WERI-Rb-1 (cell line): ENCODE data around the gene LRRC8E.
A peak's percentile ranks its signal among the peaks of the same experiment; 100 is the strongest.

Experiments used
- DNase-seq: peaks from one replicate; pipeline ENCODE4 v3.0.0-alpha.2; 2020
- H3K27ac ChIP-seq: fragments of 250-450 bp; sonication (Bioruptor Pico); 2 replicates; pipeline ENCODE4 v1.5.1; 2020; ENCODE audit warnings: mild to moderate bottlenecking, moderate library complexity
- H3K27me3 ChIP-seq: fragments of 250-450 bp; sonication (Bioruptor Pico); 2 replicates; pipeline ENCODE4 v1.5.1; 2021; ENCODE audit warnings: mild to moderate bottlenecking, low read depth, moderate library complexity; ENCODE audit not compliant: insufficient read depth, severe bottlenecking
- H3K36me3 ChIP-seq: fragments of 250-450 bp; sonication (Bioruptor Pico); 2 replicates; pipeline ENCODE4 v1.5.1; 2020; ENCODE audit warnings: mild to moderate bottlenecking, moderate library complexity
- H3K4me3 ChIP-seq: 2 replicates; pipeline ENCODE4 v1.5.1; 2011; ENCODE audit warnings: low read depth, mild to moderate bottlenecking, control low read depth, low read length
- H3K9me3 ChIP-seq: fragments of 250-450 bp; sonication (Bioruptor Pico); 2 replicates; pipeline ENCODE4 v1.5.1; 2021; ENCODE audit warnings: mild to moderate bottlenecking, moderate library complexity; ENCODE audit not compliant: severe bottlenecking
- TF ChIP-seq, protein P1 (sequence below): IDR thresholded peaks from 2 replicates; pipeline ENCODE4 v1.5.1; 2011; ENCODE audit warnings: low read depth, mild to moderate bottlenecking, control low read depth, inconsistent platforms, low read length

LRRC8E gene

DNA sequence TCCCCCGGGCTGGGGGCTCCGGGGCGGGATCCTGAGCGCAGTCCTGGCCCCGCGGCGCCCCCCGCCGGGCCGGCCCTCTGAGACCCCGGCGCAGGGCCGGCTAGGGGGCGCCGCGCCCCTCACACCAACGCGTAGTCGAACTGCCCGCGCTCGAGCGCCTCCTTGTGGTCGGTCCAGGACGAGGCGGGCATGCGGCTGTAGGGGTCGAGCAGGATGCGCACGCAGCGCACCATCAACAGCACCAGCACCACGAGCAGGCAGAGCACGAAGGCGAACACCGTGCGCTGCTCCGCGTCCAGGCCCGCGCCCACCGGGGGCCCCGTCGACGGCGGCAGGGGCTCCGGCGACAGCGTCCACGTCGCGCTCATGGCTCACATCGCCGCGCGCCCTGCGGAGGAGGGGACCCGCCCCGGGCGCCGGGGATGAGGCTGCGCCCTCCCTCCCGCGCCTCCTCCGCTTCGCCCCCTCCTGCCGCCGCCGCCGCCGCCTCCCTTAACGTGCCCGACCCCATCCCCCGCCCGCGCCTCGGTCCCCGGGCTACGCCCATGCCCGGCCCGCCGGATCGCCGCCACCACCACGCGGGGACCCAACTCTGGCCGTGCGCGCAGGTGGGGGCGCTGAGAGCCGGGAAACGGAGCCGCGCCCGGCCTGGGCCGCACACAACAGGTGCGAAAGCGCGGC is 37.0 kb downstream of the LRRC8E start:
- Histone ChIP-seq H3K27me3 (no peaks in the 10 kb centered on the region), H3K27ac (peak overlapping the region; percentile 92), H3K4me3 (peak overlapping the region; percentile 34), H3K9me3 (no peaks in the 10 kb centered on the region), H3K36me3 (peaks cover 35% of the 10 kb centered on the region)
- peak; percentile 86 for DNase-seq
- TF ChIP-seq, protein P1, sequence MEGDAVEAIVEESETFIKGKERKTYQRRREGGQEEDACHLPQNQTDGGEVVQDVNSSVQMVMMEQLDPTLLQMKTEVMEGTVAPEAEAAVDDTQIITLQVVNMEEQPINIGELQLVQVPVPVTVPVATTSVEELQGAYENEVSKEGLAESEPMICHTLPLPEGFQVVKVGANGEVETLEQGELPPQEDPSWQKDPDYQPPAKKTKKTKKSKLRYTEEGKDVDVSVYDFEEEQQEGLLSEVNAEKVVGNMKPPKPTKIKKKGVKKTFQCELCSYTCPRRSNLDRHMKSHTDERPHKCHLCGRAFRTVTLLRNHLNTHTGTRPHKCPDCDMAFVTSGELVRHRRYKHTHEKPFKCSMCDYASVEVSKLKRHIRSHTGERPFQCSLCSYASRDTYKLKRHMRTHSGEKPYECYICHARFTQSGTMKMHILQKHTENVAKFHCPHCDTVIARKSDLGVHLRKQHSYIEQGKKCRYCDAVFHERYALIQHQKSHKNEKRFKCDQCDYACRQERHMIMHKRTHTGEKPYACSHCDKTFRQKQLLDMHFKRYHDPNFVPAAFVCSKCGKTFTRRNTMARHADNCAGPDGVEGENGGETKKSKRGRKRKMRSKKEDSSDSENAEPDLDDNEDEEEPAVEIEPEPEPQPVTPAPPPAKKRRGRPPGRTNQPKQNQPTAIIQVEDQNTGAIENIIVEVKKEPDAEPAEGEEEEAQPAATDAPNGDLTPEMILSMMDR, result peak; percentile 96

DNA sequence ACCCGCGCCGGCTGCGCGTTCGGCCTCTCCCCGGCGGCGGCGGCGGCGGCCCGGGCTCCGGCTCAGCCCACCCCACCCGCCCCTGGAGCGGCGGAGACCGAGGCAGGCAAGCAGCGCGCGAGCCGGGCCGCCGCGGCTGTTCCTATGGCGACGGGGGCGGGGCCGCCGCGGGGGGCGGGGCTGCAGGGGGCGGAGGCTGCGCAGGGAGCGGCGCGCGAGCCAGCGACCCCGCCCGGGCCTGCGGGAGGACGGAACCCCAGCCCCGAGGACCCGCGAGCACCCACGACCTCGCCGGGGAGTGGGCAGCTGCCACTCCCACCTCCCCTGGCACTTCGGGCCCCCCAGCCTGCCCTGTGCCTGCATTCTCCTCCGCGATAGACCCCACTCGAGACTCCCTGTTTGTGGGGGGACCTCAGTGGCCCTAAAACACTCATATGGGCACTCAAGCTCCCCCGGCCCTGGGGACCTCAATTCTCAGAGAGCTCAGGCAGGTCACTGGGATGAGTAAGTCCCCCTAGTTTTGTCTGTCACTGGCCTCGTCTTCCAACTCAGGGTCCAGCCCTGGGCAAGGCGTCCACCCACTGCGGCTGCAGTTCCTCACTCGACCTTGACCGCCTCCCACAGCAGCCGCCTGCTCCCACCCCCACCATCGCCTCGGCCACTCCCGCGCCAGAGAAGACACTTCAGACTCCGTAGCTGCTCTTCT is 37.9 kb downstream of the LRRC8E start, which contains the start of gene CTXN1:
Gene CTXN1, minus strand, starts transcription at position 115 of the 706 bp plus-strand sequence. CDS start 597 bp downstream, outside the sequence.
- peak within 1 kb of the TSS; percentile 53 for H3K4me3 ChIP-seq
- no peaks in the 10 kb centered on the region for H3K9me3 ChIP-seq
- peak within 1 kb of the TSS; percentile 92 for H3K27ac ChIP-seq
- DNase-seq, result peak; percentile 77
- H3K27me3 ChIP-seq, result no peaks in the 10 kb centered on the region
- H3K36me3 ChIP-seq, result peaks cover 43% of the 10 kb centered on the region
- TF ChIP-seq, protein P1, result 0 out of 2 replicates have a peak, but pooled peaks have one; percentile 17

DNA sequence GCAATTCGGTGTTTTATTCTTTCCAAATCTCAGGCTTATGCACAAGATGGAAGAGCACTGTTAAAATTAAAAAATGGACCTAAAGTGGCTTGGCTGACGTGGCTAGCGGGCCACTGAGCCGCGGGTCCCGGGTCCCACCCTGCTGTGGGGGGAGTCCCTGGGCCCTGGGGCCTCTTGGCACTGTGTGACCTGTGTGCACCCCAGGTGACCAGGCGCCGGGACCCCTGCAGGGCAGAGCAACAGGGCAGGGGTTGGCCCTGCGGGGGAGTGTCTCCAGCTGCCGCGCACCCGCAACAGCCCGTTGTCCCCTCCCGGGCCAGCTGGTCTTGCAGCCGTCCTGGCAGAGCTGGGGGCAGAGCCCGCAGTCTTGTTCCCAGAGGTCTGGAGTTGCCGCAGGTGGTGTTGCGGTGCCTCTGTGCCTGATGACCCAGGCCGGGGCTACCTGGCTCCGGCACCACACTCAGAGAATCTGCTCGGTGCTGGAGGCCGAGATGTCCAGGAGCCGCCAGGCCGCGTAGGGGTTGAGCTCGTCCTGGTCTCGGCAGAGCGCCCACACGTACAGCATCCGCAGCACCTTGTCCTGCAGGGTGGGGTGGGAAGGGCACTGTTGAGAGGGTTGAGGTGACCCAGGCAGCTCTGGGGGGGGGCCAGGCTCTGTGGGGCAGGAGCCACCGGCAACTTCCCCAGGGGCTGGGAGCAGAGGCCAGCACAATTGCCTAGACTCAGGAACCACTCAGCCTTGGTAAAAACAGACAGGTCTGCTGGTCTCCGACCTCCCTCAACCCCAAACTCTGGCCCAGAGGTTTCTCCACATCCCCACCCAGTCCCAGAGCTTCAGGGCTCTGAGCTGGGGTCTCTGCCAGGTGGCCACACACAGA is 38.7 kb downstream of the LRRC8E start:
- no peaks in the 10 kb centered on the region for H3K9me3 ChIP-seq
- peak; percentile 45 for DNase-seq
- TF ChIP-seq, protein P1, result no peak
- H3K27me3 ChIP-seq, result no peaks in the 10 kb centered on the region
- peak overlapping the region; percentile 79 for H3K27ac ChIP-seq
- peaks cover 45% of the 10 kb centered on the region for H3K36me3 ChIP-seq
- H3K4me3 ChIP-seq, result peak overlapping the region; percentile 53; the same call in 1 of the 2 replicates

DNA sequence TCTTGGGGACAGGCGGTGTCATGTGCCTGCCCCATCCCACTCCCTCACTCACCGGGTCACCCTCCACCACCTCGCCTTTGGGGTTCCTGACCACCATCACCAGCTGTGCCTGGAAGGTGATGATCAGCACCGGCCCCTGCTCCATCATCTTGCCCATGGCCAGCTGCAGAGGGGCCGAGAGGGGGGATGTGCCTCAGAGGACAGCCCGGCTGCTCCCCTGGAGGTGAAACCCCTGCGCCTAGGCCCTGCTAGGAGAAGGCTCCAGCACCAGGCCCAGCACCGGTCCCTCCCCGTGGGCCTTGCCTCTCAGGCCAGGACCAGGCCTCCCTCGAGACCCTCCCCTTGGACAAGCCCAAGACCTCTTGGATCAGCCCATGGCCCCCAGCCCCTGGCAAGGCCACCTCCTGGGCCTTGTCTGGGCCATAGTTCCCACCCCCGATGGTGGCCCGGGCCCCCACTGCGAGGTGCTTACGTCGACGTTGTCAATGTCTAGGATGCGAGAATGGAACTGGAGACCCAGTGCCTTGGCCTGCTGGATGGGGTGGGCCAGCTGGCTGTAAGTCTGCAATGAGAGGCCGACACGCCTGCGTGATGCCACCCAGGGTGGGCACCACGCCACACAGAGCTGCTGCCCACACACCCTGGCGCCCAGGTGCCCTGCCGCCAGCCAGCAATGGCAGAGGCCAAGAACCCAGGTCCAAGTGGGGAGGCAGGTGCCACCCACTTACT is 39.5 kb downstream of the LRRC8E start:
- TF ChIP-seq, protein P1, result no peak
- H3K27ac ChIP-seq, result peak overlapping the region; percentile 58
- H3K4me3 ChIP-seq, result no peak overlapping the region
- no peak for DNase-seq
- no peaks in the 10 kb centered on the region for H3K9me3 ChIP-seq
- no peaks in the 10 kb centered on the region for H3K27me3 ChIP-seq
- peaks cover 45% of the 10 kb centered on the region for H3K36me3 ChIP-seq

DNA sequence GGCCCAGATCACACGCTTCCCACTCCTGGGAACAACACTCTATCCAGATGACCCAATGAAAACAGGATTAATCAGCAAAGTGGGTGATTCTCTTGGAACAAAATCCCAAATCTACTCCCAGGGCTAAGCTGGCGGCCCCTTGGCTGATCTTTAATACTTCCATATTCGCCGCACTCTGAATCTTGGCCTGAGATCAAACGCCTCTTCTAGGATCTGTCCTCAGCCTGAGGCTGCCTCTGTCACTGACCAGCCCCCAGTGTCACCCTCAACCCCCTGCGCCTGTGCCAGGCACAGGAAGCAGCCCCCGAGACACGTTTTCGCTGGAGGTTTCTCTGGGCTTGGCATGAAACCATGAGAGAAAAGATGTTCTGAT is 40.0 kb downstream of the LRRC8E start:
- Histone ChIP-seq H3K27me3 (no peaks in the 10 kb centered on the region), H3K36me3 (peaks cover 45% of the 10 kb centered on the region), H3K9me3 (no peaks in the 10 kb centered on the region), H3K4me3 (no peak overlapping the region), H3K27ac (peak overlapping the region; percentile 58)
- TF ChIP-seq, protein P1, result no peak
- DNase-seq, result peak; percentile 57
